ENCODE measurements around the gene DNAH11. TPM values are rescaled to one million over a fixed set of nuclear protein-coding genes. Genes with fewer than 3 reads are reported as not detected.

Gene DNAH11
- total RNA-seq, 1 experiment from 2014 or later, result 2.0 TPM

- no peaks in the 10 kb centered on the region for H3K4me1 ChIP-seq
- intact Hi-C loops (cut with micrococcal nuclease; ENCODE audit: unreplicated experiment), result no loop called here
- H3K27me3 ChIP-seq (replicated peaks; ENCODE audit: control insufficient read depth, insufficient read depth, low read length), result no peaks in the 10 kb centered on the region
- Mint-ChIP-seq H3K27me3 (ENCODE audit: insufficient read depth, unreplicated experiment) (no peaks in the 10 kb centered on the region), H3K36me3 (ENCODE audit: insufficient read depth, unreplicated experiment) (no peaks in the 10 kb centered on the region), H3K27ac (ENCODE audit: unreplicated experiment) (no peak overlapping the region), H3K9me3 (ENCODE audit: unreplicated experiment) (no peaks in the 10 kb centered on the region), H3K4me3 (ENCODE audit: unreplicated experiment) (no peak overlapping the region), H3K4me1 (ENCODE audit: low read depth, unreplicated experiment) (no peaks in the 10 kb centered on the region)
- CTCF ChIA-PET, result no interaction called here
- no peak overlapping the region for H3K4me3 ChIP-seq (ENCODE audit: low read depth, low read length)
- no peaks in the 10 kb centered on the region for H3K36me3 ChIP-seq (ENCODE audit: control insufficient read depth, insufficient read depth, low read length)
- BruUV-seq (replicated peaks), result no TSS peak
- H3K9me3 ChIP-seq, result 0 out of 2 replicates have a peak, but pooled peaks cover 2% of the 10 kb centered on the region
- POLR2A ChIA-PET, result no interaction called here
- TF ChIP-seq, protein P1, sequence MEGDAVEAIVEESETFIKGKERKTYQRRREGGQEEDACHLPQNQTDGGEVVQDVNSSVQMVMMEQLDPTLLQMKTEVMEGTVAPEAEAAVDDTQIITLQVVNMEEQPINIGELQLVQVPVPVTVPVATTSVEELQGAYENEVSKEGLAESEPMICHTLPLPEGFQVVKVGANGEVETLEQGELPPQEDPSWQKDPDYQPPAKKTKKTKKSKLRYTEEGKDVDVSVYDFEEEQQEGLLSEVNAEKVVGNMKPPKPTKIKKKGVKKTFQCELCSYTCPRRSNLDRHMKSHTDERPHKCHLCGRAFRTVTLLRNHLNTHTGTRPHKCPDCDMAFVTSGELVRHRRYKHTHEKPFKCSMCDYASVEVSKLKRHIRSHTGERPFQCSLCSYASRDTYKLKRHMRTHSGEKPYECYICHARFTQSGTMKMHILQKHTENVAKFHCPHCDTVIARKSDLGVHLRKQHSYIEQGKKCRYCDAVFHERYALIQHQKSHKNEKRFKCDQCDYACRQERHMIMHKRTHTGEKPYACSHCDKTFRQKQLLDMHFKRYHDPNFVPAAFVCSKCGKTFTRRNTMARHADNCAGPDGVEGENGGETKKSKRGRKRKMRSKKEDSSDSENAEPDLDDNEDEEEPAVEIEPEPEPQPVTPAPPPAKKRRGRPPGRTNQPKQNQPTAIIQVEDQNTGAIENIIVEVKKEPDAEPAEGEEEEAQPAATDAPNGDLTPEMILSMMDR (IDR thresholded peaks at IDR 0.05; ENCODE audit: insufficient read depth in 1 of 2, low read depth in 1 of 2, low read length in 1 of 2, severe bottlenecking in 1 of 2, unreplicated experiment in 1 of 2), result no peak
- DNase-seq, result no peak
Observed at GRCh38 chr7:21580073-21580521, 37.3 kb downstream of the DNAH11 start.

- no peak for DNase-seq
- H3K4me1 ChIP-seq, result peaks cover 17% of the 10 kb centered on the region
- BruUV-seq (replicated peaks), result no TSS peak
- ChIA-PET POLR2A (no interaction called here), CTCF (interaction anchor here (1.0 kb wide), 1 partner anchor 182 kb away, joined by 4 read pairs; no protein-coding TSS in a partner anchor)
- no peaks in the 10 kb centered on the region for H3K9me3 ChIP-seq
- Mint-ChIP-seq H3K9me3 (ENCODE audit: unreplicated experiment) (no peaks in the 10 kb centered on the region), H3K36me3 (ENCODE audit: insufficient read depth, unreplicated experiment) (no peaks in the 10 kb centered on the region), H3K27me3 (ENCODE audit: insufficient read depth, unreplicated experiment) (no peaks in the 10 kb centered on the region), H3K4me1 (ENCODE audit: low read depth, unreplicated experiment) (no peaks in the 10 kb centered on the region), H3K27ac (ENCODE audit: unreplicated experiment) (no peak overlapping the region), H3K4me3 (ENCODE audit: unreplicated experiment) (no peak overlapping the region)
- intact Hi-C loops (cut with micrococcal nuclease; ENCODE audit: unreplicated experiment), result no loop called here
- H3K4me3 ChIP-seq (ENCODE audit: low read depth, low read length), result no peak overlapping the region
- TF ChIP-seq, protein P1 (IDR thresholded peaks at IDR 0.05; ENCODE audit: insufficient read depth in 1 of 2, low read depth in 1 of 2, low read length in 1 of 2, severe bottlenecking in 1 of 2, unreplicated experiment in 1 of 2), result no peak
- H3K27me3 ChIP-seq (replicated peaks; ENCODE audit: control insufficient read depth, insufficient read depth, low read length), result no peaks in the 10 kb centered on the region
- no peaks in the 10 kb centered on the region for H3K36me3 ChIP-seq (ENCODE audit: control insufficient read depth, insufficient read depth, low read length)
Observed at GRCh38 chr7:21585070-21585724, 42.4 kb downstream of the DNAH11 start.

DNA sequence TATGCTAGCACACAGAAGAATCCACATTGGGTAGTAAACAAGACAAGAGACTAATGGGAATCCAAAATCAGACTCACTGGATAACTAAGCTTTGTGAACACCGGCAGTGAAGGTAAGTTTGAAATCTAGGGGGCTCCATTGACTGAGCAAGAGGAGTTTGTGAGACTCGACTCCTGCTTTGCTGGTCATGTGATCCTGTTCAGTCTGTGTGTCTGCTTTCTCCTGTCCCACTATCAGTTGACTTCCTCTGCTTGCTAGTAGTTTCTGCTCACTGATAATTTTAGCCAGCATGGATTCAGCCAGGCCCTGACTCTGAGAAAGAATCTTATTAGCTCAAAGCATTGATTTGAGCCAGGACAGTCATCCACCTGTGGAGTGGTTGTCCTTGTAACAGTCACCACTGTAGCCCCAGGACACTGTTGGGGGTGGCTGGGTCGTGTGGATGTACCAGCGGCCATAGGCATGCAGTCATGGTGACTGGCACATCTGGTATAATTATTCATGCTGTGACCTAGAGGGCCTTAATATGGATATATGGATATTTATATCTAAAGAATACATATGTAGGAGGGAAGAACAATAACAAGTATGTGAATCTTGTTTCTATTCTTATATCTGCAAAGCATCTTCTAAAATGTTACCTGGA lies 44.4 kb downstream of the DNAH11 start:
- H3K4me3 Mint-ChIP-seq (ENCODE audit: unreplicated experiment), result no peak overlapping the region
- H3K36me3 ChIP-seq (ENCODE audit: control insufficient read depth, insufficient read depth, low read length), result no peaks in the 10 kb centered on the region
- H3K9me3 ChIP-seq, result no peaks in the 10 kb centered on the region
- TF ChIP-seq, protein P1 (IDR thresholded peaks at IDR 0.05; ENCODE audit: insufficient read depth in 1 of 2, low read depth in 1 of 2, low read length in 1 of 2, severe bottlenecking in 1 of 2, unreplicated experiment in 1 of 2), result no peak
- ChIA-PET POLR2A (no interaction called here), CTCF (interaction anchor here (0.6 to 1.8 kb wide), 2 partner anchors 180 to 865 kb away, joined by 3 to 7 read pairs; no protein-coding TSS in a partner anchor)
- no peaks in the 10 kb centered on the region for H3K27me3 Mint-ChIP-seq (ENCODE audit: insufficient read depth, unreplicated experiment)
- intact Hi-C loops (cut with micrococcal nuclease; ENCODE audit: unreplicated experiment), result no loop called here
- no peaks in the 10 kb centered on the region for H3K9me3 Mint-ChIP-seq (ENCODE audit: unreplicated experiment)
- H3K4me3 ChIP-seq (ENCODE audit: low read depth, low read length), result no peak overlapping the region
- H3K4me1 ChIP-seq, result peaks cover 17% of the 10 kb centered on the region
- H3K4me1 Mint-ChIP-seq (ENCODE audit: low read depth, unreplicated experiment), result no peaks in the 10 kb centered on the region
- DNase-seq, result no peak
- no peak overlapping the region for H3K27ac Mint-ChIP-seq (ENCODE audit: unreplicated experiment)
- no TSS peak for BruUV-seq (replicated peaks)
- no peaks in the 10 kb centered on the region for H3K27me3 ChIP-seq (replicated peaks; ENCODE audit: control insufficient read depth, insufficient read depth, low read length)
- no peaks in the 10 kb centered on the region for H3K36me3 Mint-ChIP-seq (ENCODE audit: insufficient read depth, unreplicated experiment)

Data from Caco-2 (cell line).